HG02870 (cell line): ENCODE measurements around the gene ATRIP.

Source experiments
- ATAC-seq: cut with Tn5 transposase; IDR thresholded peaks from one replicate; pipeline ENCODE4 v1.9.1; 2021; ENCODE audit warnings: mild to moderate bottlenecking, moderate library complexity; ENCODE audit not compliant: unreplicated experiment

The ATRIP gene

GRCh38 chr3:48409291-48410201, 37.0 kb upstream of the ATRIP start:
- ATAC-seq = no peak

GRCh38 chr3:48410205-48411040, 36.1 kb upstream of the ATRIP start:
- no peak for ATAC-seq

- ATAC-seq = no peak
Observed at GRCh38 chr3:48411041-48411588, 35.4 kb upstream of the ATRIP start.

- ATAC-seq = no peak
Observed at GRCh38 chr3:48411606-48412374, 34.7 kb upstream of the ATRIP start.

- ATAC-seq = no peak
Observed at GRCh38 chr3:48412375-48413001, 34.0 kb upstream of the ATRIP start.

GRCh38 chr3:48413086-48413485, 33.5 kb upstream of the ATRIP start:
- no peak for ATAC-seq

DNA sequence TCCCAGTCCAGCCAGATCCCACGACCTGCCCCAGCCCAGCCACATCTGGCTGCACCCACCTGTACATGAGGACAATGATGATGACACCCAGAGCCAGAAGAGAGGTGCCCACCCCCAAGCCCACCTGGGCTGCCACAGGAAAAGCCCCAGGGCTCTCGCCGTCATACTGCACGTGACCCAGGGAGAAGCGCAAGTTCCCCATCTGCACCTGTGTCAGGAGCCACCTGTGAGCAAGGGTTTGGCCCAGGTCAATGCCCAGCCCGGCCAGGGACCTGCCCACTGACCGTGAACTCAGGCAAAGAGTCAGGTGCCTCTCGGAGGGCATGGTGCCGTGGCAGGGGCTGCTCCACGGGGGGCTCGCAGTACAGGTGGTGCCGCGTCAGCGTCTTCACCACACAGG, 32.9 kb upstream of the ATRIP start:
- ATAC-seq = no peak

DNA sequence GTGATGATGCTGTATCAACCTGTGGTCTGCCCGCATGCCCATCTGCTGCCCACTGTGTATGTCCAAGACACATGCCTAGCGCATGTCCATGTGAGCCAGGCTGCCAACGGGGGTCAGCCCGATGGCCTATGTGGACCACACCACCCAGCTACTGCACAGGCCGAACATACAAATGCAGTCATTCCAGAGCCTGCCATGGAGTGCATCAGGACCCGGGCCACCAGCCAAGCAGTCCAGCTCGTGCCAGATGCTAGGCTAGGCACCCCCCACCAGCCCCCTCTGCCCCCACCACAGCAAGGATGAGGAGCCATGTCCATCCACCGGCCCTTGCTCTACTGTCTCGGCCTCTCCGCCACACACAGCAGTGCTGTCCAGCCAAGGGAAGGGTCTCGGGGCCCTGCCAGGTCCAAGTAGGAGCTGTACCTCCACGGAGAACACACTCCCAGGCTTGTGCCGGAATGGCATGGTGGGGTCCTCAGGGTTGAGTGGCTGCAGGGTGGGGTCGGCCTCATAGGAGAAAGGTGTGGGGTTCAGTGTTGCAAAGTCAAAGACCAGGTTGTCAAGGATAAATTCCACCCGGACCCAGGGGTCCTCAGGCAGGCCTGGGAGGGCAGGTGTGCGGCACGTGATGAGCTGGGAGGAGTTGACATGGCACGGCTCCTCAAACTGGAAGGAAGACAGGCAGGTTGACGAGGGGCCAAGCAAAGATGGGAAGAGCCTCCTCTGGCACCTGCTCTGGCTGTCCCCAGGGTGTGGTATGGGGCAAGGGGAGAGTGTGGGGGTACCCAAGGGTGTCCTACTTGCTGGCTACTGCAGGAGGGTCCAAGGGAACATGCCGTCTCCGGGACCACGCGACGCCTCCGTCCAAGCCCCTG, 31.9 kb upstream of the ATRIP start:
- no peak for ATAC-seq

DNA sequence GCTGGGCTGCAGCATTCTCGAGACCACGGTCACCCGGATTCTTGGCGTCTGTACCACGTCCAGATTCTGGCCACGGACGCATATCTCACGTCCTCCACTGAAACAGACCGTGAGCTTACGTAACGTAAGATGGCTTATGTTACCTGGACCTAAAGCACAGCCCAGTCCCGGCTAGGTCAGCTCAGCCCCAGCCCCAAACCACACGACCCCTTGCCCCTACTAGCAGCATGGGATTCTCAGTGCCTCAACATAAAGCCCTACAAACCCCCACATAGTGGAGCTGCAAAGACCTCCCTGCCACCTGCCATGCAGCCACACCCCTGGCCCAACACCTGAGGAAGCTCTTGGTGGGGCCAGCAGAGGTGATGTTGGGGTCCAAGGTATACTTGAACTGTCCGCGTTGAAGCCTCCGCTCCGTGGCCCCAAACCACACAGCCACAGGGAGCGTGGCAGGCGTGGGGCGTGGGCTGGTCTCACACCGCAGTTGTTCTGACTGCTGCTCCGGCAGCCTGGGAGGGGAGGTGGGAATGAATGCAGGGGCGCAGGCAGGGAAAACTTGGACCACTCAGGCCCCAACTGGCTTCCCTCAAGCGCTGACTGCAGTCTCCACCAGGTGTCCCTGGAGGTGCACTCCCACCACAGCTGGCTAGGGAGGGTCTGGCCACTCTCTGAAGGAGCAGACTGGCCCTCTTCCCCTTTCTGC, 31.1 kb upstream of the ATRIP start:
- no peak for ATAC-seq

DNA sequence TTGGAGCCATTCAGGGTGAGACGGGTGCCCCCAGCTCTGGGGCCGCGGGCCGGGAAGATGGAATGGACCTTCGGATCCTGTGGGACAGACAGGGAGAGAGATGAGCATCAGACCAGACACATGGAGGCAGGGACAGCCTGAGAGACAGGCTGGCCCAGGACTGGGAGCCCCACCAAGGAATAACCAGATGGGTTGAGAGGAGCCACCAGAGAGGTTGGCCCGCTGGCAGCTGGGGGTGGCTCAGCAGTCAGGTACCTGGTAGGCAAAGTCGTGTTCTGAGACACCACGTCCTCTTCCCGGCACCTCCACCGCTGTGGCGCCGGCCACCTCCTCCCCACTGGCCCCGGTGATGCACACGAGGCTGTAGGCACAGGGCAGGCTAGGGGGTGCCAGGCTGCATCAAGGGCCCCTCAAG, 30.4 kb upstream of the ATRIP start:
- no peak for ATAC-seq

GRCh38 chr3:48416546-48416945, 30.0 kb upstream of the ATRIP start:
- no peak for ATAC-seq

DNA sequence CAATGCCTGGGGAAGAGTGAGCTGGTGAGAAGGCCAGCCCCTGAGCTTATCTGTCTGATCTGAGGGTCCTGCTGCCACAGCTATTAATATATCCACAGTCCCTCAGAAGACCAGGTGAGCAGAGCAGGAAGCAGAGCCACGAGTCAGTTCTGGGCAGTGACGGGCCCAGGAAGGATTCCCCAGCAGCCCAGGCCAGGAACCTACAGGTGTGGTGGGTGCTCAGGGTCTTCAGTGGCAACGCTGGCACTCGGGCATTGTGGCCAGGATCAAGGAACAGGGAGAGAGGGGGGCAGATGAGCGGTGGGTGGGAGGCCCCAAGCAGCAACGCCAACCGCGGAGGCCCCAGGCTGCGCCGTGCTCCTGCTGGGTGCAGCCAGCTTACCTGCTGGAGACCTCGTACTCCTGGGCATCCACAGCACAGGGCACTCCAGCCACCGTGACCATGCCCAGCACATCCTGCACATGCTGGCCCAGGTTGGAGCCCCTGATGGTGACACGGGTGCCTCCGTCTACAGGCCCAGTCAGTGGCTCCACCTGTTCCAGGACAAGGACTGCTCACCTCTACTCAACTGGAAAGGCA, 28.9 kb upstream of the ATRIP start:
- ATAC-seq = no peak

GRCh38 chr3:48418140-48418539, 28.4 kb upstream of the ATRIP start:
- ATAC-seq = no peak

DNA sequence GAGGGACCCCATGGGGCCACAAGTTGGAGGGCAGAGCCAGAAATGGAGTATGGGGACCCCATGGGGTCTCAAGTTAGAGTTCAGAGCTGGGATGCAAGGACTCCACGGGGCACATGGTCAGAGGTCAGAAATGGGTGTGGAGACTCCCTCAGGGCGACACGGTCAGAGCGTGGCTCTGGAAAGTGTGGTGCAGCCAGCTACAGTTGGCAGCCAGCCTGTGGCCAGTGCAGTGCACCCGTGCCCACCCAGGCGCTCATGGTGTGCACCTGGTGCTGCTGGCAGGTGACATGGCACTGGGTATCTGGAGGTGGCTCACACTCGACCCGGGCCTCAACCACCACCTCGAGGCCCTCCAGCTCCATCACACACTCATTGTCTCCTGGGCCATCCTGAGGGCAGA, 27.9 kb upstream of the ATRIP start:
- no peak for ATAC-seq

- ATAC-seq = no peak
Observed at GRCh38 chr3:48419149-48419548, 27.4 kb upstream of the ATRIP start.

GRCh38 chr3:48419597-48419996, 26.9 kb upstream of the ATRIP start:
- no peak for ATAC-seq

- ATAC-seq = no peak
Observed at GRCh38 chr3:48420561-48420960, 26.0 kb upstream of the ATRIP start.

- no peak for ATAC-seq
Observed at GRCh38 chr3:48422272-48422671, 24.3 kb upstream of the ATRIP start.

DNA sequence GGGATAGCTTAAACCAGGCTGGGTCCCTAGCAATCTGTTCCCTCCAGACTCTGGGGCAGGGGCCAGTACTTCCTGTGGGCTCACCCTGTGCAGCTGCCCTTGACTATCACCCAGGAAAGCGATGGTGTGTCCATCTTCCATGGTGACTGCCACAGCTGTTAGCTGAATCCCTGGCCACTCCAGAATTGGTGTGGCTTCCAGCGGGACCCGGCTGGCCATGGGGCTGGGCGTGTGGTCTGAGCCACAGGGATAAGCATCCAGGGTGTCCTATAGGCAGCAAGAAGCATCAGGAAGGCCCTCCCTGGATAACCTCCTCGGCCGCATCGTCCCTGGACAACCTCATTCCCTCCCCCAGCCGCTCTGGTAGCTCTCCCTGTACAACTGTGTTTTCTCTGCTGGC, 23.9 kb upstream of the ATRIP start:
- ATAC-seq = no peak
